ENCODE data around the gene CTBP2.

Gene CTBP2

GRCh38 chr10:125092564-125093031, 67.8 kb downstream of the CTBP2 start:
- TF ChIP-seq CTCF (IDR thresholded peaks at IDR 0.05; ENCODE audit: control extremely low read depth, extremely low read depth, low read depth, missing control alignments) = no peak
- ChIA-PET POLR2A (no interaction called here), CTCF (no interaction called here)
- DNase-seq (ENCODE audit: extremely low spot score) = no peak

GRCh38 chr10:125091891-125092290, 68.5 kb downstream of the CTBP2 start:
- DNase-seq (ENCODE audit: extremely low spot score) = no peak
- ChIA-PET CTCF (interaction anchor here (1.1 kb wide), 1 partner anchor 42 kb away, joined by 3 read pairs; no protein-coding TSS in a partner anchor), POLR2A (no interaction called here)
- TF ChIP-seq CTCF (IDR thresholded peaks at IDR 0.05; ENCODE audit: control extremely low read depth, extremely low read depth, low read depth, missing control alignments) = no peak

GRCh38 chr10:125089469-125089868, 70.9 kb downstream of the CTBP2 start:
- CTCF ChIA-PET = interaction anchor here (1.1 kb wide), 1 partner anchor 41 kb away, joined by 4 read pairs; no protein-coding TSS in a partner anchor
- POLR2A ChIA-PET = no interaction called here
- no peak for TF ChIP-seq CTCF (IDR thresholded peaks at IDR 0.05; ENCODE audit: control extremely low read depth, extremely low read depth, low read depth, missing control alignments)
- DNase-seq (ENCODE audit: extremely low spot score) = no peak

- POLR2A ChIA-PET = no interaction called here
- no peak for TF ChIP-seq CTCF (IDR thresholded peaks at IDR 0.05; ENCODE audit: control extremely low read depth, extremely low read depth, low read depth, missing control alignments)
- DNase-seq (ENCODE audit: extremely low spot score) = no peak
- CTCF ChIA-PET = interaction anchor here (1.5 kb wide), 1 partner anchor 40 kb away, joined by 4 read pairs; no protein-coding TSS in a partner anchor
Observed at GRCh38 chr10:125087897-125088215, 72.5 kb downstream of the CTBP2 start.

GRCh38 chr10:125087191-125087896, 73.0 kb downstream of the CTBP2 start:
- POLR2A ChIA-PET = no interaction called here
- CTCF ChIA-PET = interaction anchor here (1.5 kb wide), 1 partner anchor 40 kb away, joined by 4 read pairs; no protein-coding TSS in a partner anchor
- no peak for TF ChIP-seq CTCF (IDR thresholded peaks at IDR 0.05; ENCODE audit: control extremely low read depth, extremely low read depth, low read depth, missing control alignments)

GRCh38 chr10:125086691-125087090, 73.7 kb downstream of the CTBP2 start:
- POLR2A ChIA-PET = no interaction called here
- CTCF ChIA-PET = interaction anchor here (1.3 kb wide), 1 partner anchor 11 kb away, joined by 4 read pairs; no protein-coding TSS in a partner anchor
- DNase-seq (ENCODE audit: extremely low spot score) = no peak
- no peak for TF ChIP-seq CTCF (IDR thresholded peaks at IDR 0.05; ENCODE audit: control extremely low read depth, extremely low read depth, low read depth, missing control alignments)

More at GRCh38 chr10:125087191-125087896, 73.0 kb downstream of the CTBP2 start:
- no peak for DNase-seq (ENCODE audit: extremely low spot score)

All from GM10248 (cell line).